Astrocyte of the cerebellum (primary cell): Measurements from ENCODE around the gene NLRP9.

Source experiments
- DNase-seq: peaks from one replicate; pipeline ENCODE4 v3.0.0-alpha.2; 2011; ENCODE audit warnings: low read depth
- H3K4me3 ChIP-seq: 2 replicates; pipeline ENCODE4 v1.5.1; 2011; ENCODE audit warnings: mild to moderate bottlenecking, low read depth, low read length, moderate library complexity
- in situ Hi-C: cut with HindIII; loops from 2 replicates; pipeline ENCODE4 v1.10.0; 2017; ENCODE audit warnings: low sequenced_read_pairs
- TF ChIP-seq, protein P1 (sequence below): IDR thresholded peaks from 2 replicates; pipeline ENCODE4 v1.5.1; 2012; ENCODE audit warnings: low read length, low read depth, moderate library complexity, mild to moderate bottlenecking; ENCODE audit errors: missing control alignments

Gene NLRP9

DNA sequence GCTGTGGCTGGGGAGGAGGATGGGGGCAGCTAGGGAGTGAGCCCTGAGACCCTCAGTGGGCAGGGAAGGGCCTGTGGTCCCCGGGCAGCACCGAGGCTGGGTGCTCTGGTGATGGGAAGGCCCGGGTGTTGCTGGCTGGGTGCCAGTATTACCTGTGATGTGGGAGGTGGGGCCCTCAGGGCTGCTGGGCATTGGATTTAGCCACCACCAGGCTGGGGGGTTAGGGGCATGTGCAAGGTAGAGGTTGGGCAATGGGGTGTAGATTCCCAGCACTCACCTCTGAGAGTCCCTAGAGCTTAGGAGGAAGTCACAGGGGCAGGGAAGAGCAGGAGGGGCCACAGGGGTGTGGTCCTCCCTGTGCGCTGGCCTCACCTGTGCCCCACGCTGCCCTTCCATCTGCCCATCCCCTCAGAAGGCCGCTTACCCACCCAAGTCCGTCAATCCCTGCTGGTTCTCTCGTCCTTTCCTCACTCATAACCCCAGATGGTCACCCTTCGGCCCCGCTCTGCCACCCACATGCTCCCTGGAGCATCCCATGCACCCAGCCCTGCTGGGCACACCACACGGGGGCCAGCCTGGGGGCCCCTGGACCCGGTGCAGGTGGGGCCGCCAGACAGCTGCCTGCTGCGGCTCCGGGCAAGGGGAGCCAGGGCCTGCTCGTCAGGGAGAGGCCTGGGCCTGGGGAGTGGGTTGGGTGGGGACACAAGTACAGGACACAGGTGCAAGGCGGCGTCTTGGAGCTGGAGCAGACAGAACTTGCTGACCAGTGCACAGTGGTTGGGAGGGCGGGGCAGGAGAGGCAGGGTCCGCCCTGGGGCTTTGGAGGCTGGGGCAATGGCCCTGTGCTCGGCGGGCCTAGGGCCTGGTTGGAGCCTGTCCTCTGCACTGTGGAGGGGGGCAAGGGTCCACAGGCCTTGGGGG lies 50.7 kb downstream of the NLRP9 start:
- in situ Hi-C loops: no loop called here
- no peak for DNase-seq
- no peak overlapping the region for H3K4me3 ChIP-seq
- TF ChIP-seq, protein P1, sequence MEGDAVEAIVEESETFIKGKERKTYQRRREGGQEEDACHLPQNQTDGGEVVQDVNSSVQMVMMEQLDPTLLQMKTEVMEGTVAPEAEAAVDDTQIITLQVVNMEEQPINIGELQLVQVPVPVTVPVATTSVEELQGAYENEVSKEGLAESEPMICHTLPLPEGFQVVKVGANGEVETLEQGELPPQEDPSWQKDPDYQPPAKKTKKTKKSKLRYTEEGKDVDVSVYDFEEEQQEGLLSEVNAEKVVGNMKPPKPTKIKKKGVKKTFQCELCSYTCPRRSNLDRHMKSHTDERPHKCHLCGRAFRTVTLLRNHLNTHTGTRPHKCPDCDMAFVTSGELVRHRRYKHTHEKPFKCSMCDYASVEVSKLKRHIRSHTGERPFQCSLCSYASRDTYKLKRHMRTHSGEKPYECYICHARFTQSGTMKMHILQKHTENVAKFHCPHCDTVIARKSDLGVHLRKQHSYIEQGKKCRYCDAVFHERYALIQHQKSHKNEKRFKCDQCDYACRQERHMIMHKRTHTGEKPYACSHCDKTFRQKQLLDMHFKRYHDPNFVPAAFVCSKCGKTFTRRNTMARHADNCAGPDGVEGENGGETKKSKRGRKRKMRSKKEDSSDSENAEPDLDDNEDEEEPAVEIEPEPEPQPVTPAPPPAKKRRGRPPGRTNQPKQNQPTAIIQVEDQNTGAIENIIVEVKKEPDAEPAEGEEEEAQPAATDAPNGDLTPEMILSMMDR: no peak

DNA sequence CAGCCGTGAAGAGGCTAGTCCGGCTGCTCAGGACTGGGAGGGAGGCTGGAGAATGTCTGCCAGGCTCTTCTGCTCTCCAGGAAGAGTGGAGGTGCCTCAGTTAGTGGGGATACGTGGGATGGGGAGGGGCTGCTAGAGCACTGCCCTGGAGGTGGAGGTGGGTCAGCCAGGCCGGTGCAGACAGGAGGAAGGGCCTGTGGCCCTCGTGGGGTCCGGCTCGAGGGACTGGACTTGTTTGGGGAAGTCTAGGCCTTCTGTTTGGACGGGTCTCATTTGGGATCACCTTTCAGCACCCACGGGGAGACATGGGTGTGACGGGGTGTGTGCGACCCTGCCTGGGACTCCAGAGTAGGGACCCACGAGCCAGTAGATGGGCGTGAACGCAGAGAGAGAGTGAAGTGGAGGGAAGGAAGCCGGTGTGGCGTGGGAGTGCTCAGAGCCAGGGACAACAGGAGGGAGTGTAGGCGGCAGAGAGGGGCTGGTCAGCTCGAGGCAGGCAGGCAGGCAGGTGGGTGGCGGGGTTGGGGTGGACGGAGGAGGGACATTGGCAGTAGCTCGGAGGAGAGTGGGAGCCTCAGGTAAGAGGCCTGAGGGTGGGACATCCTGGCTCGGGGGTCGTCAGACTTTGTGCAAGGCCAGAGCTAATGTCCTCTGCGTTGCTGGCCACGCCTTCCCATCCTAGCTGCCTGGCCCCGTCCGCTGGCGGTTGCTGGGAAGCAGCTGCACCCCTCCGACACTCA lies 51.7 kb downstream of the NLRP9 start:
- H3K4me3 ChIP-seq: no peak overlapping the region
- DNase-seq: no peak
- TF ChIP-seq, protein P1: no peak
- in situ Hi-C loops: no loop called here

DNA sequence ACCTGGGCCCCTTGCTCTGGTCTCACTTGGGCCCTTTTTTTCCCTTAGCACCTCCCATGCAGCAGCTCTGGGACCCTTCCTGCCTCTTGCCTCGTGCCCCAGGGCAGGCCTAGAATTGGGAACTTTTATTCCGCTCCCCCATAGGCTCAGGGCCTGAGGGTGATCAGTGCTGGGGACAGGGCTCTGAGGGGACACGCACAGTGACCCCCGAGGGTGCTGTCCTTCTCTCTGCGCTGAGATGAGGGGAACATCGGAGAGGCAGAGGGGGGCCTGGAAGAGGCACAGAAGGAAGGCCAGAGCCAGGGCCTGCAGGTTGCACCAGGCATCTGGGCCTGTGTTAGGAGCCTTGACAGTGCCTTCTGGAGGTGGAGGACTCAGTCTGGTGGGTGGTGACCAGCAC lies 52.4 kb downstream of the NLRP9 start:
- no peak overlapping the region for H3K4me3 ChIP-seq
- no peak for DNase-seq
- in situ Hi-C loops: no loop called here
- TF ChIP-seq, protein P1: no peak

DNA sequence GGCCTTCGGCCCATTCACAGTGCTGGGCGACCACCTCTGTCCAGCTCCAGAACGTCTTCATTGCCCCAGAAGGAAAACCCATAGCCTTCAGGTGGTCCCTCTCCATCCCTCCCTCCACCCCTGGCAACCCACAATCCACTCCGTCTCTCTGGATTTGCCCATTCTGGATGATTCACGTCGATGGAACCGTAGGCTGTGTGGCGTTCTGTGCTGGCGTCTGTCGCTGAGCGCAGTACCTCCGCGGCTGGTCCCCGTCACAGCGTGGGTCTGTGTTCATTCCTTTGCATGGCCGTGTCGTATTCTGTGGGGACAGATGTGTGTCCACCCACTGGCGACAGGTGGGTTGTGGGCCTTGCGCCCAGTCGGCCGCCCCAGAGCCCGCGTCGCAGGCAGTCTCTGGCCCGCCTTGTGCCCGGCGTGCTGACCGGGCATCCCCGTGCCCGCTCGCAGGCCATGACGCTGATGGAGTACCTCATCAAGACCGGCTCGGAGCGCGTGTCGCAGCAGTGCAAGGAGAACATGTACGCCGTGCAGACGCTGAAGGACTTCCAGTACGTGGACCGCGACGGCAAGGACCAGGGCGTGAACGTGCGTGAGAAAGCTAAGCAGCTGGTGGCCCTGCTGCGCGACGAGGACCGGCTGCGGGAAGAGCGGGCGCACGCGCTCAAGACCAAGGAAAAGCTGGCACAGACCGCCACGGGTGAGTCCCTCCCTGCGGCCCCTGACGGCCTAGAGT lies 53.1 kb downstream of the NLRP9 start:
- DNase-seq: no peak
- in situ Hi-C loops: no loop called here
- H3K4me3 ChIP-seq: no peak overlapping the region

DNA sequence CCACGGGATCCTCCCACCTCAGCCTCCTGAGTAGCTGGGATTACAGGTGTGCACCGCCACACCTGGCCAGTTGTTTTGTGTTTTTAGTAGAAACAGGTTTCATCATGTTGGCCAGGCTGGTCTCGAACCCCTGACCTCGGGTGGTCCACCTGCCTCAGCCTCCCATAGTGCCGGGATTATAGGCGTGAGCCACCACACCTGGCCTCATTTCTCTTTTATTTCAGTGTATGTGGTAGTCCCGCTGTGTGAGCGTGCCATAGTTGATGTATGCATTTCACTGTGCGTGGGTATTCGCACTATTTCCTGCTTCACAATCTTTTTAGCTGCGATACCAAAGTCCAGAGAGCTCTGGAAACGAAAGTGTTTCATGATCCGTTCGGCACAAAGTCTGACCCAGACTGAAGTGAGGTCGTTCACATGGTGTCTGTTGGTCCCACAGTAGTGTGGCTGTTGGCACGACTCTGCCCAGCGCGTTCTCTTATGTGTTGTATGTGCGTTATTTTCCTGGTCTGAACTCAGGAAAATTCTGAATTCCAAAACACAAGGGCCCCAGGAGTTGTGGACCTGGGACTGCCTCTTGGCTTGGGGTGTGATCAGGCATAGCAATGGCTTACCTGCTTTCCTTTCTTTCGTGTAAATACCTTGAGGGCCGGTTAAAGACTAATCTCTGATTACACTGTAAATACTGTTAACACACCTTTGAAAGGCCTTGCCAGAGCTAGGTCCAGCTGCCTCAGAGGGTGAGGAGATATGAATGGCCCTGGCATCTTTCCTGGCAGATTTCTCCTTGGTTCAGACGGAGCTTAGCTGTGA lies 54.5 kb downstream of the NLRP9 start:
- TF ChIP-seq, protein P1: no peak
- in situ Hi-C loops: no loop called here
- no peak for DNase-seq
- H3K4me3 ChIP-seq: no peak overlapping the region

More for the DNA sequence above, 53.1 kb downstream of the NLRP9 start:
- TF ChIP-seq, protein P1: no peak
